Stimulated activated CD4-positive, alpha-beta T cell treated with anti-CD3 and anti-CD28 coated beads, Interleukin-15, amount 100 ng/mL, for 24 hours (primary cell): ENCODE results near the gene FBXO21.
"Not testable (repeated sequence)": the region's sequence is repeated elsewhere in the genome, so short reads cannot be mapped to it uniquely, and the experiment has no call there.

Source experiments
- DNase-seq: peaks from one replicate; pipeline ENCODE4 v3.0.0-alpha.2; 2020

Gene FBXO21

DNA sequence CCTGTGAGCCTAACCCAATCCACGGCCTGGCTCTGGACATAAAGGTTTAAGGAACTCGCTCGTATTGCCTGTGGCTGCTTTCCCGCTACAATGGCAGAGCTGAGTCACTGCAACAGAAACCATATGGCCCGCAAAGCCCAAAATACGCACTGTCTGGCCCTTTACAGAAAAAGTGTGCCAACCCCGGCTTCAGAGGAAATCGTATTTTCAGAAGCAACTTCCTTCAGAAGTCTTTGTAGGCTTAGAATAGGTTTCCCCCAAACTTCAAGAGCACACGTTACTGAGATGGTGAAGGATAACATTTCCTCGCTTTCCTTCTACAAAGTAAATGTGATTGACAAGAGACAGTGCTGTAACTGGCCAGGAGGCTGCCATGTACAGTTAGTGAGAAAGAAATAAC, 56.2 kb downstream of the FBXO21 start:
- peak; percentile 80 for DNase-seq

DNA sequence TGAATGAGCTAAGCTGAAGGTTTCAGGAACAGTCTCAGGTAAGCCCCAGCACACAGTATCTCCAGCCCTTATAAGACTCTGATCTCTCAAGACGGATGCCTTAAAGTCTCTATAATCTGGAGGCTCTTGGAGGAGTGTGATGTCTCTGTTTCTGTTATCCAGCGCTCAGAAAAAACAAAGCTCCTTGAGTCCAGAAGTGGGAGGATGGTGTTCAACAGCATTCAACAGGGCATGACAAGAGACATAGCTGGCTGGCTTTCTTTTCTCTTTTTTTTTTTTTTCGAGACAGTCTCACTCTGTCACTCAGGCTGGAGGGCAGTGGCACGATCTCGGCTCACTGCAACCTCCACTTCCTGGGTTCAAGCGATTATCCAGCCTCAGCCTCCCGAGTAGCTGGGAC, 59.5 kb downstream of the FBXO21 start:
- no peak for DNase-seq

DNA sequence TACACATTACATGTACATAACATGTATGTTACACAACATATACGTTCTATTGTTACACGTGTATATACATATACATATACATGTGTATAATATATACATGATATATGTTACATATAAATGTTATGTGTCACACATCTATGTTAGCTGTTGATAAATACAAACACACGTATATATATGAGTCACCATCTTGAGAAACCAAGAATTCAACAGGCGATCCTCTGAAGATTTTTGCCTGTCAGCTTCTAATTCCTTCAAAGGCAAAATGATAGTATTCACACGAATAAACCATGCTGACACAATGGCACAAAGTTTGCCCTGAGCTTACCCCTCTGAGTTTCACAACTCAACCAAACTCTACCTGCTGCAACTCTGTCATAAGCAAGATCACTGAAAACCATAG, 60.9 kb downstream of the FBXO21 start:
- DNase-seq: no peak

DNA sequence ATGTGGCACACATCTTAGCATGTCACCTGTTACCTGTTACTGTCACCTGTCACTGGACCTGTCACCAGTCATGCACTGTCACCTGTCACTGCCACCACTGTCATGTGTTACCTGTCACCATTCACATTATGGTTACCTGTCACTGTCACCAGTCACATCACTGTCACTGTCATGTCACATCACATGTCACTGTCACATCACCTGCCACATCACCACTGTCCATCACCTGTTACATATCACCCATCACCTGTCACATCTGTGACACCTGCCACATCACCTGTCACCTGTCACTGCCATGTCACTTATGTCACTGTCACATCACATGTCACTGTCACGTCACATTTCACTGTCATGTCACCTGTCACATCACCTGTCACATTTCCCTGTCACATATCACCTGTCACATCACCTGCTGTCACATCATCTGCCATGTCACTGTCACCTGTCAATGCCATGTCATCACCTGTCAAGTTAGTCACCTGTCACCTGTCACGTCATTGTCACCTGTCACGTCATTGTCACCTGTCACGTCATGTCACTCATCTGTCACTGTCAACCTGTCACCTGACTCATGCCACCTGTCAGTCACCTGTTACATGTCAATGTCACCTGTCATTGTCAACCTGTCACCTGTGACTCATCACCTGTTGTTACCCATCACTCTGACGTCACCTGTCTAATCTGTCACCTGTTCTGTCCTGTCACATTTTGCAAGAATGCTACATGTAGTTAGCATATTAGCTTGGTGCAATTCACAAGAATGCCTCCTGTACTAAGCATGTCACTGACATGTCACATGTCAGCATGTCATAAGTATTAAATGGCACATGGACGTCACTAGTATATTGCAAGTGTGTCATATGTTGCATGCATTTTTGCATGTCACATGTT, 62.1 kb downstream of the FBXO21 start:
- DNase-seq: no peak

DNA sequence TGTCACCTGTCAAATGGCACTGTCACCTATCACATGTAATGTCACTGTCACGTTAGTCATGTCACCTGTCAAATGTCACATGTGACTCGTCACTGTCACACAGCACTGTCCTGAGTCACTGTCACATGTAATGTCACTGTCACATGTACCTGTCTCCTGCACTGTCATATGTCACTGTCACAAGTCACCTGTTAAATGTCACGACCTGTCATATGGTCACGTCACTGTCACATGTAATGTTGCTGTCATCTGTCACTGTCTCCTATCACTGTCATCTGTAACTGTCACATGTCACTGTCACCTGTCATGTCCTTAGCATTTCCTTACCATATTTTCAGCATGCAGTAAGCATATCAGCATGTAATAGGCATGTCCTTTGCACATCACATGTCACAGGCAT, 63.9 kb downstream of the FBXO21 start:
- DNase-seq: no peak

DNA sequence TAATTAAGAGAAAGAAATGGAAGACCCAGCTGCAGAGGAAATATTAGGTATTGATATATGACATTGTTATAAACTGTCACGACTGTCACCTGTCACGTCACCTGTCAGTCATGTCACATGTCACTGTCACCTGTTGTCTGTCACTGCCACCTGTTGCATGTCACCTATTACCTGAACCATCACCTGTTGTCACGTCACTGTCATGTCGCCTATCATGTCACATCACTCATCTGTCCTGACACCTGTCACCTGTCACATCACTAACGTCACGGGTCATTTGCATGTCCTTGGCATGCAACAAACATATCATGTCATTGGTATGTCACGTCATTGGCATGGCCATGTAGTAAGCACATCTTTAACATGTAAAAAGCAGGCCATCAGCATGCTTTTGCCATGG, 64.5 kb downstream of the FBXO21 start:
- no peak for DNase-seq

DNA sequence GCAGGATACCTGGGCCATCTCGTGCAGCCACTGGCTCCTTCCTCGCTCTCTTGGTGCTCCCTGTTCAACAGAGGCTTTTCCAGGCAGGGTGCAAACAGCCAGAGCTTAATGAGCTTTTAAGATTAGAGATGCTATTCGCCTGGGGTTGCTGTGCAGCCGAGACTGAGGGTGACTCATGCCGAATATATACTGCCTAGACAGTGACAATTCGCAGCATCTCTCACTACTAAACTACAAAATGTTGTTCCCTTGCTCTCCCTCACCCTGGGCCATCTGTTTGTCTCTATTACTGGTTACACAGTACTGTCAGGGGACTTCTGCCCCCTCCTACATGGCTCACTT, 65.0 kb downstream of the FBXO21 start:
- DNase-seq: peak; percentile 20

DNA sequence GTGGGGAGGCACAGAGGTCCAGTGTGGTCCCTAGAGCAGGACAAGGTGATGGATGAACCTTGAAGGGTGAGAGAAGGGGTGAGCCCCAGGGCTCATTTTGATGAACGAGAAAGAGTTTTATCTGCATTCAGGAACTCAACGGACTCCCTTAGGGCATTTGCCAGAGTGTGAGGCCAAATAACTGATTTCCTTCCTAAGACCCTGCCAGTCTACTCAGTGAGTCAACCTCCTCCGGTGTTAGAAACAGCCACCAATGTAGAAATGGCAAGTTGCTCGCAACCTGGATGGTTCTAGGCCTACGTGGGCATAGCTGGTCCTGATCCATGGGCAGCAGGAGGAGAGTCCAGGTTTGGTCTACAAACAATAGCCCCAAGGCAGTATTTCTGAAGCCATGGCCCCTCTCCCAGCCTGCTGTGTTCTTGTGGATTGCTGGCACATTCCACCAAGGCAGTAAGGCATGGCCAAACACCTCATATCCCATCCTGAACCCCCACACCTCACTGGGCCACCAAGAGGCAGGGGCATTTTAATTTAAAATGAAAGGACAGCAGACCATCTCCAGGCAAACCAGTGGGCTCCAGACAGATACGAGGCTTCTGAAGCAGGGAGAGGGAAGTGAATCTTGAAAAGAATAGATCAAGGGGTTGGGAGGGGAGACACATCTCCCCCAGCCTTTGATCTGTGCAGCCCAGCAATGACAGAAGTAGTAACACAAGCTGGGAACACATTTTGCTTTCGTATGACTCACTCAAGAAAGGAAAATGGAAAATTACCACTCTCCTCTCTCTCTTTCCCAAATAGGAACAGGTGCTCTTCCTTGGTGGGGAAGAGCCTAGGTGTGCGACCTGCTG, 65.6 kb downstream of the FBXO21 start:
- no peak for DNase-seq

DNA sequence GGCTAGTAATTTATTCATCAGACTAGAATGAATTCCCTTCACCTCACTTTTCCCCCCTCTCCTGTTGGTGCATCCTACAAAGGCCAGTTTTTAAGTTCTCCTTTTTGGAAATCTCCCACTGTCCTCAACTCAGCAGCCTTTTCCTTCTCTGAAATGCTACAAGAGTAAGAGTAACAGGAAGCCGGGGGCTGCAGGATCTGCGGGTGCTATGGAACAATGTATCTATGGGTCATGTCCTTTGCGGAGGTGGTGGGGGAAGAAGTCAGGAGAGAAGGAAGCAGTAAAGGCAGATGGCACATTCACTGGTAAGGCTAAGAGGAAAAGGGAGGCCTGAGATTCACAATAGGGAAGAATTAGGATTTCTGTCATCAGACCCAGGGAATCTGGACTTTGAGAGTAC, 68.8 kb downstream of the FBXO21 start:
- DNase-seq: no peak

DNA sequence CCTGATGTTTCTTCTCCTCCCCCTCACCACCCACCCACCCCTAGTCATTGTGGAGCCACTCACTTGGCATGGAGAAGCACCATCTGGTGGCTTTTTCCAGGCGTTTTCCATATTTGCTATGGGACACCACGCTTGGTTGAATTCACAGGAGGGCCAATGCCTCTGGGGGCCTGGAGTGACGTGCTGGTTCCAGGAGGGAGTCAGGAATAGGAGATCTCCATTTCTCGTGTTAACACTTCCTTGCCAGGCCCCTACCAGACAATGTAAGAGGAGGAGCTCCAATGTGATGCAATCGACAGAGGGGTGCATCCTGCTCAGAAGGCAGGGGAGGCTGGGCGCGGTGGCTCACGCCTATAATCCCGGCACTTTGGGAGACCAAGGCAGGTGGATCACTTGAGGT, 69.5 kb downstream of the FBXO21 start:
- no peak for DNase-seq

DNA sequence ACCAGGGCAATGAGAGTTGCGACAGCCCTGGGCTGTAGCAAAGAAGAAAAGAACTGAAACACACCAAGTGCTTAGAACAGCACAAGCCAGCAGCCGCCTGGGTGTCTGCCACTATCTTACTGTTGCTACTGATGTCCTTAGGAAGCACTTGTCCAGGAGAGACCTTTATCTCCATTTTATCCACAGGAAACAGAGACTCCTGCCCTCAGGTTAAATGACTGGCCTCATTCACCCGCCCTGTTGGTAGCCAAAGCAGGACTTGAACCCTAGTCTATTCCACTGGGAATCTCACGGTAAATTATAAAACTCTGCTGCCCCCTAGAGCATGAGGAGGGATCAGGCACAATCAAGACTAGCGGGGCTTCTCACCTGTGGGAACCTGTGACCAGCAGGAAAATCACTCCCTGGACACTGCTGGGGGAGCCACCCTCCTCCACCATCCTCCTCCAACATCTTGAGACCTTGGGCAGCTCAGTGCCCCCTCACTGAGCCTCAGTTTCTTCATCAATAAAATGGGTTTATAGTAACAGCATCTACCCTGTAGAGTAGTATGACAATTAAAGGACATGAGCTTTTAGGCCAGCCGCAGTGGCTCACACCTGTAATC, 70.6 kb downstream of the FBXO21 start:
- DNase-seq: peak; percentile 37

DNA sequence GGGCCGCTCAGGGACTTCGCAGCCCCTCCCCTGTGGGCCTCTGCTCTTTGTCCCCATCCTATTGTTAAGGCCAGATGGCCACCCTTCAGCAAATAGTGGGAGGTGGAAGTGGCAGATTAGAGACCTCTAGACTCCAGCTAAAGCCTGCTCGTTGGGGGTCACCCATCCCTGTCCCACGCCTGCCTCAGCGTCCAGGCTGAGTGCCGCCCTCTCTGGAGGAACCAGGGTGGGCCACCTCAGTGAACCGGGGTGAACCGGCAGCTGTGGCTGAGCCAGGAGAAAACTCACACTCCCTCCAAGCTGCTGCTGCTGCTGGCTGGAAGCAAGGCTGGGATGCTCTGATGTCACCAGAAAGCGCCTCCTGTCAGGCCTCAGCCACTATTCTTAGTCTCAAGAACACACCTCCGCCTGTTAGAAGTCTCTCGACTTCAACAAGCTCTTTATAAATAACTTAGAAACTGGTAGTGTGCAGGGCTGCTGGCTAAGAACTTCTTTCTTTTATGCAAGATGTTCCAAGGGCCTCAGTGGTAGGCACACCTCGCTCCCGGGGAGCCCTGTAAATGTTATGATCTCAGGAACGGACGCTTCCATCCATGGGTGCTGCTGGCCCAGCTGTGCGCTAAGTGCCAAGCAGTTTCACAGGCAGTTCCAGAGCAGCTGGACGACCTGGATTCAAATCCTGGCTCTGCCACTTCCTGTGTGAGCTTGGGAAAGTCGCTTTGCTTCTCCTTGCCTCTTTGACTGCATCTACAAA, 71.3 kb downstream of the FBXO21 start:
- DNase-seq: no peak

DNA sequence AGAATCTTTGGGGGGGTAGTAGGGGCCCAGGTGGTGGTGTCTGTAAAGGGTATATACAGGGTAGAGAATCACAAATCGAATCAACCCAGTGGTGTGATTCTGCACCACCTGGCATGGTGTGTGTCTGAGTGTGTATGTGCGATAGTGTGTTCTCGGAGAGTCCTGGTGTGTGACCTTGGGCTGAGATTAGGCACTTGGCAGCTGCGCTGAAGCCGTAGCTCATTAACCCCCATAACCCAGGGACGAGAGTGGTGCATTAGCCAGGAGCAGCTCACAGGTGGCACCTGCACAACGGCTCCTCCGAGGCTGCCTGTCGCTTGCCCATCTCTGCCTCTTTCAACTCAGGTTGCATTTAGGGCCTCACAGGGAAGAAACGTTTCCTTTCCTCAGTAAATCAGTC, 75.5 kb downstream of the FBXO21 start:
- DNase-seq: no peak

DNA sequence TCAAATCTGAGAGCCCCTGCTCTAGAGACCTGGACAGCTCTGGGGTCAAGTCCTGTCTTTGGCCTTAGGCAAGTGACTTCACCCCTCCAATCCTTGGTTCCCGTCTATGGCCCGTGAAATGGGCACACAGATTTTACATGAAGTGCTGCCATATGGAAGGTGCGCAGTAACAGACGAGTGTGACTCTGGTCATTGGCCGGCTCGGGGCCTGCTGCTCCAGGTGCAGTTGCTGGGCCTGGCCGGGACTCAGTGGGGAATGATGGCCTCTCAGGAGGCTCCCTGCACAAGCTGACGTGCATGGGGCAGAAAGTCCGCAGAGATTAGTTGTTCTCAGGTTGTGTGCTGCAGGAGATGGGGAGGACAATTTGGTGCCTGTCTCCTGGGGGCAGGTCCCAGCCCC, 77.0 kb downstream of the FBXO21 start:
- no peak for DNase-seq

DNA sequence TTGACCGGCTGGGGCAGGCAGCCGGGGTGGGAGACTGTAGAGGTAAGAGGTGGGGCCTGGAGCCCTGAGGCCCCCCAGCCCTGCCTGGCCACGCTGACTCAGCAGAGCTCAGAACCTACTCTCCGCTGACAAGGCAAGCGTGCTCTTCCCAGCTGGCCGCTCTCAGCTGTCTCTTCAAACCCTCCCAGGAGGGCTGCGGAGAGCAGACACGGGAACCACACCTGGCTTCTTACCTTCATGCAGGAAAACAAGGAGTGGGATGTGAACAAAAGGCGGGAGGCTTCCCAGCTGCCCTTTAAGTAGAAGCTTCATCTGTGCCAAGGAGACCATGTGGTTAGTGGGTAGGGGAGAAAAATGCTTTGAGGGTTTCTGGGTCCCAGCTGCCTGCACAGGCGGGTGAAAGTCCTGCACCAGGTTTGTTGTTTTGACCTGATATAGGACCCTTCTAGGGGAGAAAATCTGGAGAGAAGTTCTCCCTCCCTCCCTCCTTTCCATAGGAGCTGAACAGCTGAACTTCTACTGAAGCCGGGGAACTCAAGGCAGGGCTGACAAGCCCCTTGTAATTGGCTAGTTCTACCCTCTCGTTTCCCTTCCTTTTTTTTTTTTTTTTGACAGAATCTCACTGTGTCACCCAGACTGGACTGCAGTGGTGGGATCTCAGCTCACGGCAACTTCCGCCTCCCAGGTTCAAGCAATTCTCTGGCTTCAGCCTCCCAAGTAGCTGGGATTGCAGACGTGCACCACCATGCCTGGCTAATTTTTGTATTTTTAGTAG, 78.3 kb downstream of the FBXO21 start:
- no peak for DNase-seq

DNA sequence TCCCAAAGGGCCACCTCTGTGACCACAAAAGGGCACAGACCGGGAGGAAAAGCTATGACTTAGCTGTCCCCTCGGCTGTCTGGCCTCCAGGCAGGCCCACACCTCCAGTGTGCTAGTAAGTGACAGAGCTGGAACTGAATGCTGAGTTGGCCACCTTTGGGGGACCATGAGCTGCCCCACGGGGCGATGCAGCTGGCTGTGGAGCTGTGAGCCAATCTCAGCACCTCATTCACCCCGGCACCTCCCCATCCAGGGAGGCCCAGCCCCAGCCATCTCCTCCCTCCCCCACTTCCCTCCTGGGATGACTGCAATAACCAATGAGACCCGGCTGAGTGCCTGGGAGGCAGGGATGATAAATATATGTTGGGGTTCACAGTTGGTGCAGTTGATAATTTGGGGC, 78.9 kb downstream of the FBXO21 start:
- DNase-seq: no peak

DNA sequence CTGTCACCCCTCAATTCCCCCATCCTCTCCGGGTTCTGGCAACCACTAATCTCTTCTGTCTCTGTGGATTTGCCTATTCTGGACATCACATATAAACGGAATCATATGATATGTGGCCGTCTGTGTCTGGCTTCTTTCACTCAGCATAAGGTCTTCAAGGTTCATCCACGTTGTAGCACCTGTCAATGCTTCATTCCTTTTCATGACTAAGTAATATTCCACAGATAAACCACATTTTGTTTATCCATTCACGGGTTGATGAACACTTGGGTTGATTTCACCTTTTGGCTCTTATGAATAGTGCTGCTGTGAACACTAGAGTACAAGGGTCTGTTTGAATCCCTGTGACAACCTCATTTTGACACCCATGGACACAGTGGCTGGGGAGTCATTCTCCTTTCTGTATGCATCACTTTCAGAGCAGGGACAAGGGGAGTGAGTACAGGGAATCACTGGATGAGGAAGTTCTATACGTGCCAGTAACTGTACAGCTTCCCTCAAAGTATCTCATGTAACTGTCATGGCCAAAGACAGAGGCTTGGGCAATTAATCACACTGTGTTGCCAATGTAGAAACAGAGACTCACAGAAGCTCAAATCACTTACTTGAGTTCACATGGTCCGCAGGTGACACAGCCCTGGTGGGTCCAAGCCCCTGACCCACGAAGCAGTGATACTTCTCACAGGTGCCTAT, 80.2 kb downstream of the FBXO21 start:
- no peak for DNase-seq

DNA sequence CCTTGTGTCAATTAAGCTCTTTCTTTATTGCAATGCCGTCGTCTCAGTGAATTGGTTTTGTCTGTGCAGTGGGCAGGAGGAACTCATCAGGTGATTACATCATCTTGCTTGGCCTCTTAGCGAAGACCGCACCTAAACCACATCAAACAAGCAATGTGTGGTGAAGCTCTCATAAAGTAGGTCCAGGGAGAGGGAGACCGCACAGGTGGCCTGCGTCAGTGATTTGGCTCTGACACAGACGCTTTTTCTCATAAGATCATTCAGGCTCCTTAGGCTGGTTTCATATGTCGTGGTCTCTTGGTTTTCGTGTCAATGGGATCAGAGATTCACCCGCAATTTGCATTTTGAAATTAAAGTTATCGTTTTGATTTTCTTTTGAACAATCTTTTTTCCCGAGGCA, 84.4 kb downstream of the FBXO21 start:
- DNase-seq: peak; percentile 44

DNA sequence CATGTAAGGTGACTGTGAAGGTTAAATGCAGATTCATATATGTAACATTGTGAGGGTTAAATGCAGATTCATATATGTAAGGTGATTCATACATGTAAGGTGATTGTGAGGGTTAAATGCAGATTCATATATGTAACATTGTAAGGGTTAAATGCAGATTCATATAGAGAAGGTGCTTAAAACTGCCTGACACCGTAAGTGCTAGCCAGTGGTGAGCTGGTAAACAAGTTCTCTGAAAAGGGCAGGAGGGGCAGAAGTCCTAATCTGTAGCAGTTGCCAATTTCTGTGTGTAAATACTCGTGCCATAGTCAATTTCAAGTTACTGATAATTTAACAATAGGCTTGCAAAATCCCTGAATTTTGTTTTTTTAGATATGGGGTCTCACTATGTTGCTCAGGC, 86.3 kb downstream of the FBXO21 start:
- not testable (repeated sequence) for DNase-seq

DNA sequence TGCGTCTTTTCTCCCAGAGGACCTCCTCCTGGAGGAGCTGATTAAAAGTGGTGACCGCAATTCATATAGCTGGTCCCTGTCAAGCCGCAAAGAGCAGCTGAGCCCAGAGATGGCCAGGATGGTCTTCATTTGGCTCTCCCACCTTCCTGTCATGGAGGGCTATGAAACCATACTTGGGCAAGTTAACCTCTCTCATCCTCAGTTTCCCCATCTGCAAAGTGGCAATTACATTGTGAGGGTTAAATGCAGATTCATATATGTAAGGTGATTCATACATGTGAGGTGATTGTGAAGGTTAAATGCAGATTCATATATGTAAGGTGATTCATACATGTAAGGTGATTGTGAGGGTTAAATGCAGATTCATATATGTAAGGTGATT, 87.5 kb downstream of the FBXO21 start:
- DNase-seq: no peak

DNA sequence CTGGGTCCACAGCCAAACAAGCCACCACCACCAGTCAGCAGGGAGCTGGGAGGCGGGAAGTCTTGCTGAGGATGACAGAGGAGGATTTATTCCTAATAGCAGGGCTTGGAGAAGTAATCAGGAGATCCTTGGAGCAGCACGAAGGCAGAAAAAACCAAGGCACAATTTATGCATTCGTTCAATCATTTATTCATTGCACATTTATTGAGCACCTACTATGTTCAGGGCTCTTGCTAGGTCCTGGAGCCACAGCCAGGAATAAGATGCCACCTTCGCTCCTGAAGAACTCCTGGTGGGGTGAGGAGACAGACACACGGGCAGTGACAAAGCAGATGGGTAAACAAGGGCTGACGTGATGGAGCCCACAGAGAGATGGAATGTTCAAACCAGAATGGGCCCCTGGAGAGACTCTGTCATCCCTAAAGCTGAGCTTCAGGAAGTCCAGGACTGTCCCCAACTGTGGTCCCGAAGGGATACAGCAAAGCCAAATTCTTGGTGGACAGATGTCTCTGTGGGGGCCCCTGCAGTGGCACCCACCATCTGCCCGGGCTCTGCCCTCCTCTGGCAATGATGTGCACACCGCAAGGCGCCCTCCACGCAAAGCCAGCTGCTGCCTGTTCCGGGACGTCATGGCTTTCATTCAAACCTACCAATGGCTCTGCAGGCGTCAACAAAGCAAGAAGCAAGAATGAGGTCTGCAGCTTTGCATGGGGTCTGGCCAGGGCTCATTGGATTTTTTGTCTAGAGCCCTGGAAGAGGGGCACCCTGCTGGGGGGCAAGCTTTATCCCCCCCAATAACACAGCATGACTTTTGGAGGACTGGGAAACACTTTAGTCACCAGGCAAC, 88.1 kb downstream of the FBXO21 start:
- no peak for DNase-seq
